Sigmoid colon (tissue), 4 donors: ENCODE measurements around the gene GIT2.

Experiments used
- CTCF ChIP-seq, 4 experiments: fragments of 450-650 bp in 3 of 4; fragments of 200-600 bp in 1 of 4; IDR thresholded peaks; one replicate each; pipeline ENCODE4 v1.5.1; 2016 to 2019; ENCODE audit warnings: antibody characterized with exemption in 4 of 4, mild to moderate bottlenecking in 3 of 4, moderate library complexity in 2 of 4
- EP300 ChIP-seq, 4 donors: sonication (generic); formaldehyde crosslinking; IDR thresholded peaks; one replicate each; pipeline ENCODE4 v1.6.1; 2017; ENCODE audit warnings: antibody characterized with exemption in 4 of 4
- POLR2A ChIP-seq, 2 donors: fragments of 450-650 bp; IDR thresholded peaks; one replicate each; pipeline ENCODE4 v1.6.1; 2016; ENCODE audit warnings: antibody characterized with exemption in 2 of 2, mild to moderate bottlenecking in 2 of 2, moderate library complexity in 2 of 2
- POLR2AphosphoS5 ChIP-seq, 4 donors: sonication (generic); formaldehyde crosslinking; IDR thresholded peaks; one replicate each; pipeline ENCODE4 v1.6.1; 2017; ENCODE audit warnings: antibody characterized with exemption in 4 of 4

GRCh38 chr12:109972821-109973220 lies 23.3 kb downstream of the GIT2 start:
- no peak for TF ChIP-seq EP300 (IDR thresholded peaks at IDR 0.05)
- TF ChIP-seq CTCF (IDR thresholded peaks at IDR 0.05): no peak
- no peak for TF ChIP-seq POLR2A (IDR thresholded peaks at IDR 0.05)
- no peak for TF ChIP-seq POLR2AphosphoS5 (IDR thresholded peaks at IDR 0.05)
